Middle frontal gyrus (tissue), 1 donor: Measurements from ENCODE around the gene HDAC10.

ENCODE experiments used
- DNase-seq: peaks from one replicate; pipeline ENCODE4 v3.0.0-alpha.2; 2015; ENCODE audit warnings: low spot score; ENCODE audit errors: extremely low spot score

The HDAC10 gene, protein sequence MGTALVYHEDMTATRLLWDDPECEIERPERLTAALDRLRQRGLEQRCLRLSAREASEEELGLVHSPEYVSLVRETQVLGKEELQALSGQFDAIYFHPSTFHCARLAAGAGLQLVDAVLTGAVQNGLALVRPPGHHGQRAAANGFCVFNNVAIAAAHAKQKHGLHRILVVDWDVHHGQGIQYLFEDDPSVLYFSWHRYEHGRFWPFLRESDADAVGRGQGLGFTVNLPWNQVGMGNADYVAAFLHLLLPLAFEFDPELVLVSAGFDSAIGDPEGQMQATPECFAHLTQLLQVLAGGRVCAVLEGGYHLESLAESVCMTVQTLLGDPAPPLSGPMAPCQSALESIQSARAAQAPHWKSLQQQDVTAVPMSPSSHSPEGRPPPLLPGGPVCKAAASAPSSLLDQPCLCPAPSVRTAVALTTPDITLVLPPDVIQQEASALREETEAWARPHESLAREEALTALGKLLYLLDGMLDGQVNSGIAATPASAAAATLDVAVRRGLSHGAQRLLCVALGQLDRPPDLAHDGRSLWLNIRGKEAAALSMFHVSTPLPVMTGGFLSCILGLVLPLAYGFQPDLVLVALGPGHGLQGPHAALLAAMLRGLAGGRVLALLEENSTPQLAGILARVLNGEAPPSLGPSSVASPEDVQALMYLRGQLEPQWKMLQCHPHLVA

DNA sequence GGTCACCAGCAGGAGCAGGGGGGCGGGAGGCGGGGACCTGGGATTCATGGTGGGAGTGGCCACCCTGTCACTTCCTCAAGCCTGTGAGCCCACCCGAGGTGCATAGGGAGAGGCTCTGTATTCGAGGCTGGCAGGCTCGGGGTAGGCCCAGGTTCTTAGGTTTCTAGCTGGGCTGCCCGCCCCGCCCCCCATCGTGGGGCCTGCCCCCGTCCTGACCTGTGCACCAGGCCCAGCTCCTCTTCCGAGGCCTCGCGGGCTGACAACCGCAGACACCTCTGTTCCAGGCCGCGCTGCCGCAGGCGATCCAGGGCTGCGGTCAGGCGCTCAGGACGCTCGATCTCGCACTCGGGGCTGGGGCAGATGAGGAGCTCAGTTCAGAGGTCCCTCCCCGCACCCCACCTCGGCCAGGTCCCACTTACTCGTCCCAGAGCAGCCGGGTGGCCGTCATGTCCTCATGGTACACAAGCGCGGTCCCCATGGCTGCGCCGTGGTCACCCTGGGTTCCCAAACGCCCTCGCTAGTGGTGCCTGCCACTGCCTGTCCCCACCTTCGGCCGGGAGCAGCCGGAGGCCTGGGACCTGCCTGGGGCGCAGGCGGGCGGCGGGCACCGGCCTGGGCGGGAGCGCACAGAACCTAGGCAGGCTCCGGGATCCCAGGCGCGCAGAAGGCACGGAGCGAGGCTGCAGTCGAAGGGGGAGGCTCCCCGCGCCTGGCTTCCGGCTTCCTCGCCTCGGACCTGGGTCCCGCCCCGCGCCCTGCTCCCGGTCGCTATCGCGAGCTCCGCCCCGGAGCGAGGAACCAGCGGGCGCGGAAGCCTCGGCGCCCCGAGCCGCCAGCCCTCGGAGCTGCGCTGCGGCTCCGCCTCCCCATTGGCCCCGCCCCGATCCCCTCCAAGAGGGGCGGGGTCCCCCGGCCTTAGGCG is at the start of gene HDAC10:
Gene HDAC10, minus strand, starts transcription at position 711 of the 922 bp plus-strand sequence. Its CDS starts 233 bp downstream, at position 478.
- DNase-seq, result no peak

DNA sequence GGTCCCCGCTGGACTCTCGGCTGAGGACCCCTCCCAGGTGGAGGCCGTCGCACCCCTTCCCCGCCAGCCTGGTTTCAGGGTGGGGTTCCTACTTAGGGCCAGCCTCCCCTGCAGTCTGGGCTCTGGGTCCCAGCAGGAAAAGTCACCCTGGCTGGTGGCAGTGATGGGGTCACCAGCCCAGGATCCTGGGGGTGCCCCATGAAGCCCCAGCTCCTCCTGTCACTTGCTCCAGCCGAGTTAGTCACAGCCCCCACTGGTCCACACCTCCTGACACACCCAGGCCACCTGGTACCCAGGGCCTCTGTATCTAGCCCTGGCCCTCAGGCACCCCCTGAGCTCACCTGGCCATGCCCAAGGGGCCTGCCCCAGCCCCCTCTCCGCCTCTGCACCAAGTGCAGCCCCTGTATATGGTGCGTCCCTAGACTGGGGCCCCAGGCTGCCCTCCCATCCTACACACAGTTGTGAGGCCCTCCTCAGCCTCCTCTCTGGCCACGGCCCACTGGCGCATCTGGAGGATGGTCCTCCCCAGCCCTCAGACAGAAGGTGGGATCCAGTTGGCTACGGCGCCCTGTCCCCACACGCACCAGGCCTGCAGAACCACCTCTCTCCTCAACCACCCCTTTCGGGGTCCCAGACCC is 49.7 kb upstream of the HDAC10 start:
- no peak for DNase-seq

DNA sequence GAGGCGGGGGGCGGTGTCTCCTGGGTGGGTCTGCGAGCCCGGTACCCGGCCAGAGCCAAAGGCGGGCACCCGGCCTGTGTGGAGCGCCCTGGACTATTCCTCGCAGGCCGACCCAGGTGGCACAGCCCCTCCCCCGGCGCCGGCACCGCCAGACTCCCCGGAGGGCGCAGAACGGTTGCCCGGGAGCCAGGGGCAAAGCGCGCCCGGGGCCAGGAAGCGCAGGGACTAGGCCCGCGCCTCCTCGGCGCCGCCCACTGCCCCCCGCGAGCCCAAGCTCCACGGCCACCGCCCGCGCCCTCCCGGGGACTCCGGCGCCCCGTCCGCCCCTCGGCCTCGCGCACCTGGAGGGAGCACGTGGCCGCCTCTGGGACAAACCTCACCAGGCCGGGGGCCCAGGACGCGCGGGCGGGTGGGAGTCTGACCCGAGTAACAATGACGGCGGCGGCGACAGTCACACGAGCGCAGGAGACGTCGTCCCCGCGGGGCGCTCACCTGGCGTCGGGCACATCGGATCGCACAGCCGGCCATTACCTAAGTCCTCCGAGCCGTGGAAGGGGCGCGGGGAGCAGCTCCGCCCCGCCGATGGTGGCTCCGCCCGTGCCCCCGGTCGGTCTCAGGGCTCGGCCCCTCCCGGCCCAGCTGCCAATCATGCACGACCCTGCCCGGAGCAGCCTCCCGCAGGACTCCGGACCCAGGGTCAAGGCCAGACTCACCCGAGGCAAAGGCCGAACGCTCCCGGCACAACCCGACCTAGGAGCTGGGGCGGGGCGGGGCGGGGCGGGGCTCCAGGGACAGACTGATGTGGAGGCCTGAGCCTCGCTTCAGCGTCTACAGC is 48.9 kb upstream of the HDAC10 start:
- no peak for DNase-seq

DNA sequence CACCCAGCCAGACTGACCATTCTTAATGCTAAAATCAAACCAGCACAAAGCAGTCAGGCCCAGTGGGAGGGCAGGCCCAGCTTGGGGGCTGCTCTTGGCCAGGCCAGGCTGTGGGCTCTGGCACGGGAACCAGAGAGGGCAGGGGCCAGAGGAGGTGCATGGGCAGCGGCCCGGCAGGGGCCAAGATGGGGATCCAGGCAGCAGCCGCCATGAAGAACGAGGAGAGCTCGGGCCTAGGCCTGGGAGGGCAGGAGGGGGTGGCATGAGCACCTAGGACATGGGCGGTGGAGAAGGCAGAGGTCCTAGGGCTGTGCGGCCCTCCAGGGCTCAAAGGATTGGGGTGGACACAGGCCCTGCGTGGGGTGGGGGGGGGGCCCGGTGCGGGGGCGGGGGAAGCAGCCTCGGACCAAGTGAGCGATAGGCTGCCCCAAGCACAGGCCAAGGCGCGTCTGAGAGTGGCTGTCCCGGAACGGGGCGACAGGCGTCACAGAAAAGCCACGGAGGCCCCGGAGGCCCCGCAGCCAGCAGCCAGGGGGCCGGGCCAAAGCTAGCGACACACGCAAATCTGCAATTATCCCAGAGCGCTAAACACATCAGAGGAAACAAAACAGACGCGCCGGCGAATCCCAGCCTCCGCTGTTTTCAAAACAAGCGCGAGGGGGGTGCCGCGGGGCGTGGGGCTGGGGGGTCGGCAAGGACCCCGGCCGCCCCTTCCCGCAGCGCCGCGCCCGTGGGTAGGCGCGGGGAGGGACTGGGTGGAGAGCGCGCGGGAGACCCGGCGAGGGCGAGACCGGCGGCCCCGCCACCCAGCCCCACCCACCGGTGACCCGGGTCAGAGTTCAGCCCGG is 48.1 kb upstream of the HDAC10 start:
- no peak for DNase-seq

DNA sequence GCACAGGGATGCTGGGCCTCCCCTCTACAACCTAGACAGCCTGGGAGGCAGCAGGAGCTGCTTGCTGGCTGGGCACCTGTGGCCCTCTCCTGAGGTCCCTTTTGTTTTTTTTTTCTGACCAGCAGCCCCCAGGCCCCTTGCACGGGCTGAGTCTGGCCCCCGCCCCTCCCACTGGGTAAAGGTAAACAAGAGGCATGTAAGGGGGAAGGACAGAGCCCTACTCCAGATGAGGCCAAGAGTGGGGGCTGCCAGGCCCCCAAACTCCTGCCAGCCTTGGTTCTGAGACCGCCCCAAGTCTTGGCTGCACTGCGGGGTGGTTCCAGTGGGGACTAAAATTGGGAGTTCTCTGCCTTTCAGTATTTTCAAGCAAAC is 47.2 kb upstream of the HDAC10 start:
- DNase-seq, result no peak

DNA sequence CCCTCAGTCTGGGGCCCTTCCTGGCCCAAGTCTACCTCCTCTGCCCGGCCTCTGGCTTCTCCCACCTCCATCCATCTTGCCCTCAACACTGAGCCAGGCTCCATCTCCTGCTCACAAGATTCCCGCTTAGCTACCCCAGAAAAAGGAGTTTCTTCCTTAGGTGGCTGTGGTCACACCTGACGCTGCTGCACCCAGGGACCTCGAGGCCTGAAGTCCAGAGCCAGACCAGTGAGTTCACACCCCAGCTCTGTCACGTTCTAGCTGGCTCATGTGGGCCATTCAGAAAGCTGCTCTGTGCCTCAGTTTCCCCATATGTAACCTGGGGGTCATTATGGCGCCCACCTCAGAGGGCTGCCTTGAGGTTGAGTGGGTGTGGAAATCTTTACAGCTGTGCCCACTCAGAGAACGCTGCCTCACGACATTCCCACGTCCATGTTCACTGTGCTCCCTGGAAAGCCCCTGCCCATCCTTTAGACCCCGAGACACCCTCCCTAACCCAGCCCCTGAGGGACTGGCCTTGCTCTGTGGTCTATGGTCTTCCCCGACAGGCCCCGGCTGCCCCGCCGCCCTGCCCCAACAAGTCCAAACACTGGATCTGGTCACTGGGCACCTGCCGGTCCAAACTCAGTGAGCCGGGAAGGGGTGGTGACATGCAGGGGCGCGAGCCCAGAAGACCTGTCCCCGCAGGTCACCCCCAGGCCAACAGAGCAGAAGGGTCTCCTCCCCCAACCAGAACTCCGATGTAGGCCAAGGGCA is 46.6 kb upstream of the HDAC10 start:
- DNase-seq, result no peak

DNA sequence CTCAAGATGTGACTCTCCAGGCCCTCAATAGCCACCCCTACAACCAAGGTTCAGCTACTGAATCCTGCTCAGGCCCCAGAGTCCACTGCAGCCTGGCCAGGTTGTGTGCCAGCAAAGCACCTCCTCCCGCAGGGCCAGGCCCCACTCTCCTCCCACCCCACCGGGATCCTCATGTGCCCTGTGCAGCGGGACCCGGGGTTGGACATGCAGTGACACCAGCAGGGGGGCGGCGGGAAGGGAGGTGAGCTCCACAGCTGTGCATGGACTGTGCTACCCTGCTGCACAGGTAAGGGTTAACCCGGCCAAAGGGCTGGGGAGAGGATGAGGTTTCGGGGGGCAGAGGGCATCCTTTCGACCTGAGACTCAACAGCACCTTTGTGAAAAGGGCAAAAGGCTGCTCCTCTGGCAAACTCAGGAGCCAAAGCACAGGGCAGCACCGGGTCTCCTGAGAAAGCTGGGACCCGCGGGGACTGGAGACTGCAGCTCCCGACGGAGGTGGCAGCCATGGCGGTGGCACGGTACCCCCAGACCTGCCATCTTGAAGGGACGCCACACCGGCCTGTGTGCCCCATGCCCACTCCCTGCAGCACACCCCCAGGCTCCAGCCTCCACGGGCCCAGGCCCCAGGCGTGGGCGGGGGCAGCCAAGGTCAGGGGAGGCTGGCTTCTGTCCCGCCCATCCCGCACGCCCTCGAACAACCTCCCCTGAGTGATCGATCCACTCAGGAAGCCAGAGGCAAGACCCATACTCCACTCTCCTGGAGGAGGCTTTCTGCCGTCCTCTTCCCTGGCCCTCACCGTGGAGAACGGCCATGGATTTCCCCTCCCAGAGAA is 45.8 kb upstream of the HDAC10 start:
- no peak for DNase-seq

DNA sequence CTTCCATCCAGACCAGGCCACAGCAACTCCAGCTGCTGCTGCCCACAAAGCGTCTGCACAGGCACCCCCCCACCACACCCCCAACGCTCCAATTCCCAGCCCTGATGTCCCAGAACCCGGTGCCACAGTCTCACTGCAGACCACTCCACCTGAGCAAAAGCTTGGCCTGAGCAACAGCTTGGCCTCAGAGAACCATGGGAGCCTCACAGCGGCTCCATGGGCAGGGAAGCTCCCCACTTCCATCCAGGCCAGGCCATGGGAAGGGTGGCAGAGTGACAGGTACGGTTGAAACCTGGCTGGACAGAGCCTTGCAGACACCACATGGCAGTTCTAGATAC is 43.2 kb upstream of the HDAC10 start:
- no peak for DNase-seq

DNA sequence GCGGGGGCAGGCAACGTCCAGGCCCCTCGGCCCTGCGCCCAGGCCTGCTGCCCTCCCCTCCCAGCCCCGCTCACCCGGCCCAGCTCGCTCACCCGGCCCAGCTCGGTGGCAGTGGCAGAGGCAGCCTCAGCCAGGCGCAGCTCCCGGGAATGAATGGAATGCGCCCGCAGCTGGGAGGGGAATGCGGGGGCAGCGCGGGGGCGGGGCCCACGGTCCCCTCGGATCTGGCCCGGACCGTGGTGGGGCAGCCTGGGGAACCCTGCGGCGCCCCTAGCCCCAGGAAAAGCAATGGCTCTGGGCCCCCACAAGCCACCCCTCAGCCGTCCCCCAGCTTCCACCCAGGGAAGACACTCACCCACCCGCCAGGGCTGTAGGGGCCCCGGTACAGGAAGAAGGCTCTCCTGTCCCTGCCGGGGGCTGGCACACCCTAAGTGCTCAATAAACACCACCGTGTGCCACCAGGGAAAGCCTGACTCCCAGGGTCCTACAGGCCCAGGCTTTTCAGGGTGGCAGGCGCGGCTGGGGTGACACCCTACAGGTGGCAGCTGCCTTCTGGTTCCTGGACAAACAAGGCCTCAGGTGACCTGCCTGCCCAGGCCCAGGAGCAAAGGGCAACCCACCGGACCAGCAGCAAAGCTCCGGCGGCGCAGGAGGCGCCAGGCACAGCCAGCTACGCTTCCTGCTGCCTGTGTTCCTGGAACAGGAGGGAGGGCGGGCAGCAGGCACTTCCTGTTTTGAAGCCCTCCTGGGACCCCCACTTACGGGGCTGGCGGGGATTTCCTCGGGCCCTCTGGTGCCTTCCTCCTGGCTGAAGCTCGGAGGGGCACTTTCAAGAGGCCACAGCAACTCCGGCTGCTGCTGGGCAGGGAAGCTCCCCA is 42.6 kb upstream of the HDAC10 start:
- DNase-seq, result no peak

DNA sequence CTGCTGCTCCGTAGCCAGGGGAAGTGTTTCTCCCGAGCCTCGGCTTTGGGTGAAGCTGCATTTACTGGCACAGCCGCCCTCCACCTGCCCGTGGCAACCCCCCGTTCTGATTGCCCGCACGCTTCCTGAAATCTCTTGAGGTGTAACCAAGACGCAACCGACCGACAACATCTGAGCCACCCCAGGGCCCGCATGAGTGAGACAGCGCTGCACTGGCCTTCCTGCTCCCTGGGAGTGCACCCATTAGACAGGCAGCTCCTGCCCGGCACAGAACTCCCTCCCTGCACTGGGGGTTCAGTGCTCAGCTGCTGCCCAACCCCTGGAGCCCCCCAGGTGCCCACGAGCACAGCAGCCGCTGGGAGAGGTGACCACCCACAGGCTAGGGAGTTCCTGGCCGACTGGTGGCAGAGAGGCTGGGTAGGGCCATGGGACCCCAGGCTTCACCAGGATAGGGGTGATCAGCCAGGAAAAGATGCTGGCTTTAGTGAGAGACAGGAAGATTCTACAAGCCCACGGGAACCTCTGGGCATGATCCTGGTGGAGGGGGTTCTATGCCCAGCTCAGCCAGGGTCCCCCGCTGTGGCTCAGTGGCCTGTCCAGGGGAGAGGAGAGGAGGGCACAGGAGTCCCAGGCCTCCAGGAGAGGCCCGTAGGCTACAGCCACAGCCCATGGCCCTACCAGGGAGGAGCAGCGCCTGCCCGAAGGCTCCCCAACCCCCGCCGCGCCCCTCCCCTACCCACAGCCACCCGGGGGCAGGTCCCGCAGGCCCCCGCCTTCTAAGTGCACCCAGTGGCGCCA is 41.8 kb upstream of the HDAC10 start:
- no peak for DNase-seq

DNA sequence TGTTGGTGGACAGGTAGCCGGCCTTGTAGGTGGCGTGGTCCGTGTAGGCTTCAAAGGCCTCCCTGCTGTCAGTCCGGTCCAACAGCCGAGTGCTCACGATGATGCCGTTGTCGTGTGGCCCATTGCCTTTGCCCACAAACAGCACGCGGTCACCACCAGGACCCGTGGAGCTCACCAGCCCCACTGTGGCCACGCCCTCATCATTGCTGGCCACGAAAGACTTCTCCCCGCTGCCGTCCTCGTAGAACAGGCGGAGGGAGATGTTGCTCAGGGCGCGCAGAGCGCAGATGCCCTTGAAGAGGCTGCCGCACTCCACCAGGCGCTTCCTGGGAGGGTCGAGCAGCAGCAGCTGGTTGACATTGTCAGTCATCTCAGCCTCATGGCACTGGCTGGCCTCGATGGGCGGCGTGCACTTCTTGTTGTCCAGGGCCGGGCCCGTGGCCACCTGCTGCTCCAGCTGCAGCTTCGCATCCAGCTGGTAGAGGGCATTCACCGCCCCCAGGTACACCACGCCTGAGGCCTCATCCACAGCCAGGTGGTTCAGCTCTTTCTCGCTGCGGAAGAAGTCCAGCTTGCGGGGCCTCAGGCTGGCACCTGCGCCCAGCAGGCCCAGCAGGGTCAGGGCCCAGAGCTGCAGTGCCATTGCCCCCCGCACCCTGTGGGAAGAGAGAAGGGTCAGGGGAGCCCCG is 39.0 kb upstream of the HDAC10 start:
- no peak for DNase-seq

DNA sequence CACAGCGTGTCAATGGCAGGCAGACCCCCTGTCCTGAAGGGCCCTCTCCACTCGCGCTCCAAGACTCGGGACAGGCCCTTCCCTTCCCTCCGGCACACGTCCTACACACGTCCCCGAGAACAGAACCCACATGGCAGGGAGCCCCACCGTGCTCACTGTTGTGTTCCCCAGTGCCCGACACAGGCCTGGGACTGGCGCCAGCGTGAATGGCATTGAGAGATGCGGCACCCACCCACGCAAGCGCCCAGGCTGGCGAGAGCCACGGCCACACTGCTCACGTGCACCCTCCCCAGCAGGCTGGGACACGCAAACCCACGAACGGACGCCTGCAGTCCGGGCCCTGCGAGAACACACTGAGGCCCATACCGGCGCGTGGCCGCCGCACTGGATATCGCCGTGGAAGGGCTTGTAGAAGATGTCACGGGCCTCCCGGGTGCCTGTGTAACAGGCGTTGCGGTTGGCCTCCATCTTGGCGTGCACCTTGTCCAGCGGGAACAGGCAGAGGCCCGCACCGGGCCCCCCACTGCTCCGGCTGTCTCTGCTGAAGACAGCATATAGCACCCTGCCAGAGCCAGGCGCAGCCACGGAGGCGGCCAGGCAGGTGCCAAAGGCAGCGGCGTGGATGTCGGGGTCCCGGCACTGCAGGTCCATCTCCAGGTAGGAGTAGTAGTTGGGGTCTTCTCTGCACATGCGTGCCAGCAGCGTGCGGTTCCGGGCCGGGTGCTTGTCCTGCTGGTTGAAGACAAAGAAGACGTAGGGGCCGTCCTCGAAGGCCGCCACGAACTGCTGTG is 38.3 kb upstream of the HDAC10 start:
- no peak for DNase-seq

DNA sequence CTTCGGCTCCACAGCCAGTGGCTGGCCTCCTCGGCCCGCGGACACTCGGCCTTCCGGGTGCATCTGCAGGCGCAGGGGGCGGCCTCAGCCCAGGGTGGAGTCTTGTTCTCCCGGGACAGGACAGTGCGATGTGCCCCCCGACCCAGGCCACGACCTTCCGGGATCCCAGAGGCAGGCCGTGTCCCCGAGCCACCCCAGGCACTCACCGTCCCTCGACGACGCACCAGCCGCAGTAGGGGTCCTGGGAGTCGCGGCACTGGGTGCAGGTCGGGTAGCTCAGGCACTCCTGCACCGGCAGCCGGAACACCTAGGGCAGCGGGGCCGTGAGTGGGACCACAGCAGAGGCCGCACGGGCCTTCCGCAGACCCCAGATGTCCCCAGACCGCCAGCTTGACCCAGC is 36.7 kb upstream of the HDAC10 start:
- DNase-seq, result no peak

DNA sequence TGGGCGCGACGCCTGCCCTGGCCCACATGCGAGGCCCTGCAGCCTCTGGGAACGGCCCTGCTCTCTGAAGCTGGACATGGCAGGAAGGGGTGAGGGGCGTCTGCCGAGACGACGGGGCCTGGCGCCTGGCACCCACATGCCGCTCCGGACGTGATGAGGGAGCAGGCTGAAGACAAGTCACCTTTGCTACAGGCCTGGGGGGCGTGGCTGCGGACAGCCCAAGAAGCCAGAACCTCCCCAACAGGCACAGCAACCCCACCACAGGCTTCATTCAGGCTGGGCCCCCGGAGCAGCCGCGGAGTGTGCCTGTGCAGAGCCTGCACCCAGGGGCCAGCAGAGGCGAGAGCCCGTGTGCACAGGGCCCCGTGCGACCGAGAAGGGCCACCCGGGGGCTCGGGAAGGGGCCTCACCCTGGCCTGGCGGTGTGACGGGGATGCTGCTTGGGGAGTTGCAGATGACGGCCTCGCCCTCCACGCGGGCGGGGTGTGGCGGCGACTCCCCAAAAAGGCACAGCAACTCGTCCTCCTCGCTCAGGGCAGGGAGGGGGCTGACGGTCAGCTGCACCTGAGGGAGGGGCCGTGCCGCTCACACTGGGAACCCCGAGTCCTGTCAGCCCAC is 35.7 kb upstream of the HDAC10 start:
- DNase-seq, result no peak
